H1 (cell line): ENCODE data around the gene ZRANB1. TPM values are rescaled to one million over a fixed set of nuclear protein-coding genes. Genes with fewer than 3 reads are reported as not detected.

ENCODE experiments used
- TBP ChIP-seq: IDR thresholded peaks from 2 replicates; pipeline ENCODE4 v1.6.1; 2011; ENCODE audit warnings: low read depth, low read length, improper control_type of control experiment
- polyA plus RNA-seq, 7 experiments: library from polyadenylated mRNA; depleted of rRNA in 3 of 7; stranded (reverse) in 5 of 7; unstranded in 2 of 7; fragments of >200 nt in 5 of 7; fragments of 200-250 nt in 2 of 7; gene quantifications; 1 replicate in 5 of 7; 2 replicates in 1 of 7; 4 replicates in 1 of 7; pipeline versions ENCODE4 v1.2.1 to v1.2.3, GENCODE V29; 2011 to 2013; ENCODE audit warnings: missing spikeins in 2 of 7, mixed read lengths in 2 of 7
- total RNA-seq: library from RNA; stranded (reverse); fragmentation: NEBNext Ultra II Directional; extraction: Animal tissue kit (Norgen Biotek cat#: 25700); gene quantifications from 2 replicates; pipeline ENCODE4 v1.2.1, GENCODE V29; 2021

ZRANB1 gene
- total and polyA plus RNA-seq, 2 of the 8 experiments (the other 6 are each of a cell fraction or from before 2014, with no cell fraction given) = 6.1 to 19.9 TPM

DNA sequence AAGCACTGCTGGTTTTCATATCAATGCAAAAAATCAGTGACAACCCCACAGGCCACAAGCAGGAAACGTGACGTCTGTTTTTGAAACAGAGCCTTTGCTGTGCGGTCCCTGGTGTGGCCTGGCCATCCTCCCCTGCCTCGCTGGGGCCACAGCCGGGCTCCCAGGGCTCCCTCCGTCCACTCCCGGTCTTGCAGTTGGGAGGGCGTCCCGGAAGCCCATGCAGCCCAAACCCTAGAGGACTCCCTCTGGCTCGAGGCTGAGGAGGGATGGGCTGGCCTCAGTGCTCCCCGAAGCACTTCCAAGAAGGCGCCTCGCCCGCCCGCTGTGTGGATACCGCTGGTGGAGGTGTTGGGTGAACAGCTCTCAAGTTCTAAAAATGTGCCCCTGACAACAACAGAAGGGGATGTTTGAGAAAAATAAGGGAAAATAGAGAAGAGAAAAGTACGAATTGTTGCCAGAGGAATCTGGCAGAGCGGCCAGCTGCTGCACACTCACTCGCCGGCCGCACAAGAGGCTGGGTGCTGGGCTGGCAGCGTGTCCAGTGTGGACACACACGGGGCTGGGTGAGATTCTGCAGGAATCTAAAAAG is 73.5 kb downstream of the ZRANB1 start (continued):
- TF ChIP-seq TBP = no peak
